Measurements from ENCODE around the gene PGF. TPM values are rescaled to one million over a fixed set of nuclear protein-coding genes. Genes with fewer than 3 reads are reported as not detected.

PGF gene
- total and polyA plus RNA-seq, 2 of the 13 experiments (the other 11 are each of a cell fraction or from before 2014, with no cell fraction given) = 10.7 to 27.5 TPM

DNA sequence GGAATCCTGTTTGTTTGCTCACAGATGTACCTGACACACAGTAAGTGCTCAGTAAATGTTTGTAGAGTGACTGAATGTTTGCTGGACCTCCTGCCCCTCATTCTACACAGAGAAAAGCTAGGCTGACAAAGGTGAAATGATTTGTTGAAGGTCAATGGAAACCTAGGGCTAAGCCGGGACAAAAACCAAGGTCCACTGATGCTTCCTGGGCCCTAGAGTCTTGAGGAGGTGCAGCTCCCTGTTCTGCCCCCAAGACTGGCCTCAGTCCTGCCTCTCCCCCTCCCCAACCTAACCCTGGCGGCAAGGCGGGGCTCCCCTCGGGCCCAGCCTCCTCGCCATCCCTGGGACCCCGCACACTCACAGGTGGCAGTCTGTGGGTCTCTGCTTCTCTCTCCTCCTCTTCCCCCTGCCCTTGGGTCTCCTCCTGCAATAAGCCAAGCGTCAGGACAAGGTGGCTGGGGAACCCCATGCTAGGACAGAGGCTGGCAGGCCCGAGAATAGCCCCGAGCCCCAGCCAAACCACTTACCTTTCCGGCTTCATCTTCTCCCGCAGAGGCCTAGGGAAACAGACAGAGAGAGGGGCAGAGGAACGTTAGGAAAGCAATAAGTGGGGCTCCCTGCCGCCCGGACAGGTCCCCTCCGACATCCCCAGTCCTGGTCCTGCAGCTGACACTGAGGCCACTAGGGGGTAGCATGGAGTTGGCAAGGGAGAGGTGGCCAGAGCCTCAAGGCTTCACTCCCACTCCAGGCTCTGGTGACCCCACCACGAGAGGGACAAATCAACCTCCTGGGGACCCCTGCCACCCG lies 9.3 kb downstream of the PGF start (continued):
- TF ChIP-seq, protein P1, sequence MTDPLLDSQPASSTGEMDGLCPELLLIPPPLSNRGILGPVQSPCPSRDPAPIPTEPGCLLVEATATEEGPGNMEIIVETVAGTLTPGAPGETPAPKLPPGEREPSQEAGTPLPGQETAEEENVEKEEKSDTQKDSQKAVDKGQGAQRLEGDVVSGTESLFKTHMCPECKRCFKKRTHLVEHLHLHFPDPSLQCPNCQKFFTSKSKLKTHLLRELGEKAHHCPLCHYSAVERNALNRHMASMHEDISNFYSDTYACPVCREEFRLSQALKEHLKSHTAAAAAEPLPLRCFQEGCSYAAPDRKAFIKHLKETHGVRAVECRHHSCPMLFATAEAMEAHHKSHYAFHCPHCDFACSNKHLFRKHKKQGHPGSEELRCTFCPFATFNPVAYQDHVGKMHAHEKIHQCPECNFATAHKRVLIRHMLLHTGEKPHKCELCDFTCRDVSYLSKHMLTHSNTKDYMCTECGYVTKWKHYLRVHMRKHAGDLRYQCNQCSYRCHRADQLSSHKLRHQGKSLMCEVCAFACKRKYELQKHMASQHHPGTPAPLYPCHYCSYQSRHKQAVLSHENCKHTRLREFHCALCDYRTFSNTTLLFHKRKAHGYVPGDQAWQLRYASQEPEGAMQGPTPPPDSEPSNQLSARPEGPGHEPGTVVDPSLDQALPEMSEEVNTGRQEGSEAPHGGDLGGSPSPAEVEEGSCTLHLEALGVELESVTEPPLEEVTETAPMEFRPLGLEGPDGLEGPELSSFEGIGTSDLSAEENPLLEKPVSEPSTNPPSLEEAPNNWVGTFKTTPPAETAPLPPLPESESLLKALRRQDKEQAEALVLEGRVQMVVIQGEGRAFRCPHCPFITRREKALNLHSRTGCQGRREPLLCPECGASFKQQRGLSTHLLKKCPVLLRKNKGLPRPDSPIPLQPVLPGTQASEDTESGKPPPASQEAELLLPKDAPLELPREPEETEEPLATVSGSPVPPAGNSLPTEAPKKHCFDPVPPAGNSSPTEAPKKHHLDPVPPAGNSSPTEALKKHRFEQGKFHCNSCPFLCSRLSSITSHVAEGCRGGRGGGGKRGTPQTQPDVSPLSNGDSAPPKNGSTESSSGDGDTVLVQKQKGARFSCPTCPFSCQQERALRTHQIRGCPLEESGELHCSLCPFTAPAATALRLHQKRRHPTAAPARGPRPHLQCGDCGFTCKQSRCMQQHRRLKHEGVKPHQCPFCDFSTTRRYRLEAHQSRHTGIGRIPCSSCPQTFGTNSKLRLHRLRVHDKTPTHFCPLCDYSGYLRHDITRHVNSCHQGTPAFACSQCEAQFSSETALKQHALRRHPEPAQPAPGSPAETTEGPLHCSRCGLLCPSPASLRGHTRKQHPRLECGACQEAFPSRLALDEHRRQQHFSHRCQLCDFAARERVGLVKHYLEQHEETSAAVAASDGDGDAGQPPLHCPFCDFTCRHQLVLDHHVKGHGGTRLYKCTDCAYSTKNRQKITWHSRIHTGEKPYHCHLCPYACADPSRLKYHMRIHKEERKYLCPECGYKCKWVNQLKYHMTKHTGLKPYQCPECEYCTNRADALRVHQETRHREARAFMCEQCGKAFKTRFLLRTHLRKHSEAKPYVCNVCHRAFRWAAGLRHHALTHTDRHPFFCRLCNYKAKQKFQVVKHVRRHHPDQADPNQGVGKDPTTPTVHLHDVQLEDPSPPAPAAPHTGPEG (CRISPR knock-in tag; IDR thresholded peaks at IDR 0.05) = no peak
- TF ChIP-seq PHF8 (CRISPR knock-in tag; IDR thresholded peaks at IDR 0.05) (no peak; the same call in 1 of the 2 replicates), MEF2D (CRISPR knock-in tag; IDR thresholded peaks at IDR 0.05) (peak; percentile 3; the same call in 1 of the 2 replicates), ZNF263 (CRISPR knock-in tag; IDR thresholded peaks at IDR 0.05) (no peak), ZNF383 (CRISPR knock-in tag; IDR thresholded peaks at IDR 0.05; ENCODE audit: borderline replicate concordance) (no peak), ESRRA (CRISPR knock-in tag; IDR thresholded peaks at IDR 0.05; ENCODE audit: low read depth) (peak; percentile 98), SRSF9 (IDR thresholded peaks at IDR 0.05; ENCODE audit: borderline replicate concordance, insufficient read depth, low read depth, low read length, poor library complexity, severe bottlenecking) (no peak), SUZ12 (IDR thresholded peaks at IDR 0.05; ENCODE audit: low read depth, low read length) (no peak), ZNF225 (CRISPR knock-in tag; IDR thresholded peaks at IDR 0.05) (no peak), CHD2 (IDR thresholded peaks at IDR 0.05; ENCODE audit: low read depth, low read length) (no peak), CBX1 (IDR thresholded peaks at IDR 0.05; ENCODE audit: low read depth) (no peak), CENPX (CRISPR knock-in tag; IDR thresholded peaks at IDR 0.05) (no peak), MAFG (CRISPR knock-in tag; IDR thresholded peaks at IDR 0.05) (no peak)
- TF ChIP-seq, protein P2, sequence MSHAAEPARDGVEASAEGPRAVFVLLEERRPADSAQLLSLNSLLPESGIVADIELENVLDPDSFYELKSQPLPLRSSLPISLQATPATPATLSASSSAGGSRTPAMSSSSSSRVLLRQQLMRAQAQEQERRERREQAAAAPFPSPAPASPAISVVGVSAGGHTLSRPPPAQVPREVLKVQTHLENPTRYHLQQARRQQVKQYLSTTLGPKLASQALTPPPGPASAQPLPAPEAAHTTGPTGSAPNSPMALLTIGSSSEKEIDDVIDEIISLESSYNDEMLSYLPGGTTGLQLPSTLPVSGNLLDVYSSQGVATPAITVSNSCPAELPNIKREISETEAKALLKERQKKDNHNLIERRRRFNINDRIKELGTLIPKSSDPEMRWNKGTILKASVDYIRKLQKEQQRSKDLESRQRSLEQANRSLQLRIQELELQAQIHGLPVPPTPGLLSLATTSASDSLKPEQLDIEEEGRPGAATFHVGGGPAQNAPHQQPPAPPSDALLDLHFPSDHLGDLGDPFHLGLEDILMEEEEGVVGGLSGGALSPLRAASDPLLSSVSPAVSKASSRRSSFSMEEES (CRISPR knock-in tag; IDR thresholded peaks at IDR 0.05) = no peak
- TF ChIP-seq, protein P3, sequence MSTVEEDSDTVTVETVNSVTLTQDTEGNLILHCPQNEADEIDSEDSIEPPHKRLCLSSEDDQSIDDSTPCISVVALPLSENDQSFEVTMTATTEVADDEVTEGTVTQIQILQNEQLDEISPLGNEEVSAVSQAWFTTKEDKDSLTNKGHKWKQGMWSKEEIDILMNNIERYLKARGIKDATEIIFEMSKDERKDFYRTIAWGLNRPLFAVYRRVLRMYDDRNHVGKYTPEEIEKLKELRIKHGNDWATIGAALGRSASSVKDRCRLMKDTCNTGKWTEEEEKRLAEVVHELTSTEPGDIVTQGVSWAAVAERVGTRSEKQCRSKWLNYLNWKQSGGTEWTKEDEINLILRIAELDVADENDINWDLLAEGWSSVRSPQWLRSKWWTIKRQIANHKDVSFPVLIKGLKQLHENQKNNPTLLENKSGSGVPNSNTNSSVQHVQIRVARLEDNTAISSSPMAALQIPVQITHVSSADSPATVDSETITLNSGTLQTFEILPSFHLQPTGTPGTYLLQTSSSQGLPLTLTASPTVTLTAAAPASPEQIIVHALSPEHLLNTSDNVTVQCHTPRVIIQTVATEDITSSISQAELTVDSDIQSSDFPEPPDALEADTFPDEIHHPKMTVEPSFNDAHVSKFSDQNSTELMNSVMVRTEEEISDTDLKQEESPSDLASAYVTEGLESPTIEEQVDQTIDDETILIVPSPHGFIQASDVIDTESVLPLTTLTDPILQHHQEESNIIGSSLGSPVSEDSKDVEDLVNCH (CRISPR knock-in tag; IDR thresholded peaks at IDR 0.05) = no peak
